ENCODE measurements around the gene ILK.
A peak's percentile ranks its signal among the peaks of the same experiment; 100 is the strongest.

Gene ILK

DNA sequence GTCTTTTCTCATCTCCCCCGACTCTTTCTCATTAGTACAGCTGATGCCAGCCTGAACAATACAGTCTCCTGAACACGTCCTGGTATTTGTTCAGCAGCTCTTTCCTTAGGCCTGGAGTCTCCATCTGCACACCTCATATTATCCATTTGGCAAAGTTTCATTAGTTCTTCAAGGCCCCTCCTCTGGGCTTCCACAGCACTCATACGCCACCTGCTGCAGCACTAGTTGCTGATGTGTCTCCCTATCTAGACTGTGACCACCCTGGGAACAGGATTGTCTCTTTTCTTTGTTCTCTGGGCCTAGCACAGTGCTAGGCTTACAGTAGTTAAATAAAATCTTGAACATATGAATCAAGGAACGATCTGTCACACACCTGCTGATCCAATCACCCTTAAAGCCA is 34.9 kb downstream of the ILK start:
- DNase-seq, result peak; percentile 8

DNA sequence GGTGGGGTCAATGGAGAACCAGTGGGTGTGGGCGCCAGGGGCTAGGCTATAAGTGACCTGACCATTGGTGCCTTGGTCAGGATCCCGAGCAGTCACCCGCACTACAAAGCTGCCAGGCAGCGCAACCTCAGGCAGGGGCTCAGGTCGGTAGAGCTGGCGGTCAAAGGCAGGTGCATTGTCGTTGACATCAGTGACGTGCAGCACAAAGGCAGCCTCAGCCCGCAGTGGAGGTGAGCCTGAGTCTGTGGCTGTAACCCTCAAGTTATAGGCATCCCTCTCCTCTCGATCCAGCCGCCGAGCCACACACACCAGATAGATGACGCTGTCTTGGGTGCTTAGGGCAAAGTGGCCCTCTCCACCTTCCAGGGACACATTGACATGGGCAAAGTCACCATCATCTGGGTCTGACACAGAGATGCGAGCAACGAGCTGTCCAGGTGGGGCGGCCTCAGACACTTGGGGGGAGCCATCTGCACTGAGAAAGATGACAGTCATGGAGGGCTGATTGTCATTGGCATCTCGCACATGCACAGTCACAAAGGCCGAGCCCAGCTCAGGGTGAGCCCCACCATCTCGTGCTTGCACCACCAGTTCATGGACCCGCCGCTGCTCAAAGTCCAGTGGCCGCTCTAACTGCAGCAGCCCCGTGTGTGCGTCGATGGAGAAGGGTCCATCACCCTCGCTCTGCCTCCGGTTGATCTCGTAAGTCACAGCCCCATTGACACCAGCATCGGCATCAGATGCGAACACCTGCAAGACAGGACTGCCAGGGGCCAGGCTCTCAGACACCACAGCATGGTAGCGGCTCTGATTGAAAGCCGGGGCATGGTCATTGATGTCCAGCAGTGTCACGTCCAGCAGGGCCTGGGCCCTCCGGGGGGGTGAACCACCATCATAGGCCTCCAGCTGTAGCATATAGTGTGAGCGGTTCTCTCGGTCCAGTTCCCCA is 36.7 kb downstream of the ILK start:
- DNase-seq, result no peak

DNA sequence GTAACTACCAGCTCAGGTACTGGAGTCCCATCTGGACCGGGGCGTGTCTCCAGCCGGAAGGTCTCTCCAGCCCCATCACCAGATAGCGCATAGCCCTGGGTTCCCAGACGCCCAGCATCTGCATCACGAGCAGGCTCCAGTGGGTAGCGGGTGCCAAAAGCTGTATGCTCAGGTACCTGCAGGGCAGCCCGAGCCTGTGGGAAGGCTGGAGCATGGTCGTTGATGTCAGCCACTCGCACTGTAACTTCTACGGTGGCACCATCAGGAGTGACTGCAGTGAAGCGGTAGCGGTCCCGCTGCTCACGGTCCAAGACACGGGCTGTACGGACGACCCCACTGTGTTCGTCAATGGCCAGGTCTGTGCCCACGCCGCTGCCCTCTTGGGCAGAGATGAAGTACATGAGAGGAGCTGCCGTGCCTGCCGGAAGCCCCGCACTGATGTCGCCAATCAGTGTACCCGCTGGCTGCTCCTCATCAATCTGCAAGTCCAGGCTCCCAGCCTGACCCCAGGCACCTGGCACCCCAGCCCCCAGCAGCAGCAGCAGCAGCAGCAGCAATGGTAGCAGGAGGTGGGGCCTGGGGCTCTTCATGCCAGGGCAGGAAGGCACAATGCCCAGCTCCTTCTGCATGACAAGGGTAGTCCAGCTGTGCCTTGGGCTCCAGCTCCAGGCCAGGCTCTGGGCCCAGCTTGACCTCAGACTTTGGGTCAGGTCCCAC is 37.6 kb downstream of the ILK start:
- DNase-seq, result no peak

DNA sequence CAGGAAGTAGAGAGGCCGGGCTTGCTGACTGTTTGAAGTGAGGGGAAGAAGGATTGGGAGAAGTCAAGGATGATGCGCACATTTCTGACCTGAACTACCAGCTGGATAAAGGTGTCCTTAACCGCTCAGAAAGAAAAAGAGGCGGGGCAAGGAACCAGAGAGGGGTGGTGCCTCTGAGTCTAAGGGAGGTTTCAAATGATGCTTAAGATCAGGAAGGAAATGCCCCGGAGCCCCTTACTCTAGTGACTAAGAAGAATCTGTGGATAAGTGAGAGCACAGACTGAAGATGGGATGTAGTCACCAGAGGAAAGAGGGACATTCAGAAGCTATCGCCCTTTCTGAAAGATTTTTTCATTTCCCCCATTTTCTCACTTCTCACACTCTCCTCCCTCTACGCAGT is 39.4 kb downstream of the ILK start:
- no peak for DNase-seq

DNA sequence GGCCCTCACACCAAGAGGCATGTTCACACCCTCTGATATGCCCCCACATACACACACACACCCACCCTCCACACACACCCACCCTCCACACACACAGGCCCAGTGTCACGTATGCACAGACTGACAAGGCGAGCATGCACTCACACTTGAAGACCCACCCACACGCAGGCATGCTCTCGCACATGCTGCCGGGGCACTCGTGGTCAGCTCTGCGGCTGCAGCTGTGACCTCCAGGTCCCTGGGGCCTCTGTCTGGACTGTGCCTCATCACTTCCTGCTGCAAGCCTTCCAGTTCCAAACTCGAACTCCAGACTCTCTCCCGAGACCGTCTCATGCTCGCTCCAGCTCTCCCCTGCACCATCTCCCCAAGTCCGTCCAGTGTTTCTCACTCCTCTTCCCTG is 42.5 kb downstream of the ILK start:
- no peak for DNase-seq

DNA sequence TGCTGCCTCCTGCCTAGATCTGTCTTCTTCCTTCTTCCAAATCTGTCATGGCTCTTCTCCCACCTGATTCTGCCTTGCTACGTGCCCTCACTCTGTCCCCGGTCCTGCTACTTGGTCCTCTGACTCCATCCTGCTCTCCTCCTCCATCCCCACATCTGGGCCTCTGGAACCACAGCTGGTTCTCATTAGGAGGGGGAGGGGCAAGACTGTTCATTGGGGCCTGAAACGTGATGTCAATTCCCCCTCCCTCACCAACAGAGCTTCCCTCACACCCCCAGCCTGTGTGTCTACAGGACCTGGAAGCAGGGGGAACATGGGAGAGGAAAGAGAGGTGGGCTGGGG is 43.0 kb downstream of the ILK start:
- no peak for DNase-seq

DNA sequence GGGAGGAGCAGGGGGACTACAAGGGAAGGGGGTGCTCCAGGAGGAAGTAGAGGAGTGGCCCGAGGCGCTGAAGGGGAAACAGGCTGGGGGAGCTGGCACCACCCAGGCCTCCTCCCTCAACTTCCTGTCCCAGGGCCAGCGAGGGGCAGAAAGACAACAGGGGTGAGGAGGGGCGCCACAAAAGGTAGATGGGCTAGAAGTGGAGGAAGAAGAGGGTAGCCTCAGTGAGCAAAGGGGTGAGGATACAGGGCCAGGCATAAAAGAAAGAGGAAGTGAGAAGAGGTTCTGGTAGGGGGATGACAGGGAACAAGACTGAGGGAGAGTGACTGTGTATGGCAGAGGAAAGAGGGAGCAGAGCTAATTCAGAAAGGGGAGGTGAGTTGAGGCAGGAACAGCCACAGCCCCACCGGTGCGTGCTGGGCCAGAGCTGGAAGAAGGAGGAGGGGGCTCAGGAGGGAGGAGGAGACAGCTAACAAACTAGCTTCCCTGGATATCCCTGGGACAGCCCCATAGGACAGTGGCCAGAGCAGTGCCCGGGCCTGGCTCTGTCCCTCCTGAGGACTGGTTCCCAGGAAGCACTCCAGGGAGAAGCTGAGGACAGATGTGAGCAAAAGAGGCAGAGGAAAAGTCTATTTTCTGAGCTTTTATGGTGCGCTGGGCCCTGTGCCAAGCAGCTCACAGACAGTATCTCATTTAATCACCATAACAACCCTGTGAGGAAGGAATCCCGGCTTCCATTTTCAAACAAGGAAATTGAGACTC is 43.5 kb downstream of the ILK start:
- no peak for DNase-seq

DNA sequence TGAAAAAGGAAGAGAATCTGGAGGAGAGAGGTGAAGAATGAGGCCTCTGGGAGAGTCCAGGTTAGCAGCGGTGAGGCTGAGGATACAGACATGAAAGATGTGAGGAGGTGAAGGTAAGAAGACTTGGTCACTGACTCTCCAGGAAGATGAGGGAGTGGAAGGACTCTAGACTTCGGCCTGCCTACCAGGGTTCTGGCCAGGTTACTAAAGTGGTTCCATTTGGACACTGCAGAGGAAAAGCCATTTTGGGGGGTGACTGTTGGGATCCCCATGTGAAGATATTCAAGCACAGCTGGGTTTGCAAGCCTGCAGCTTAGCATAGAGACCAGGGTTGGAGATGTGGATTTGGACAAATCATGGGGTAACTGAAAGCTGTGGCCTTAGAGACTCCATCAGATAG is 44.3 kb downstream of the ILK start:
- DNase-seq, result no peak

DNA sequence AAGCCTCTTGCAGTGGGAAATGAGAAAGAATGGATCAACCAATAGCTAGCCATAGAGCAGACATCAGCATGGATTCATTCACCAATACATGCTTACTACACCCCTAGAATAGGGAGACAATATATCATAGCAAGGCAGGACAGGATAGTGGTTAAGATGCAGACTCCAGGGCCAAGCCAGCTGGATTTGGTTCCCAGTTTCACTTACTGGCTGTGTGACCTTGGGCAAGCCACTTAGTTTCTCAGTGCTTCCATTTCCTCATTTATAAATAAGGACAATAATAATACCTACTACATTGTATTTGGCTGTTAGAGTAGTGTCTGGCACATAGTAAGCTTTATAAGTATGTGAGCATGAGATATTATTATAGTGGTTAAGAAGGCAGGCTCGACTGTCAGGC is 44.9 kb downstream of the ILK start:
- DNase-seq, result no peak

DNA sequence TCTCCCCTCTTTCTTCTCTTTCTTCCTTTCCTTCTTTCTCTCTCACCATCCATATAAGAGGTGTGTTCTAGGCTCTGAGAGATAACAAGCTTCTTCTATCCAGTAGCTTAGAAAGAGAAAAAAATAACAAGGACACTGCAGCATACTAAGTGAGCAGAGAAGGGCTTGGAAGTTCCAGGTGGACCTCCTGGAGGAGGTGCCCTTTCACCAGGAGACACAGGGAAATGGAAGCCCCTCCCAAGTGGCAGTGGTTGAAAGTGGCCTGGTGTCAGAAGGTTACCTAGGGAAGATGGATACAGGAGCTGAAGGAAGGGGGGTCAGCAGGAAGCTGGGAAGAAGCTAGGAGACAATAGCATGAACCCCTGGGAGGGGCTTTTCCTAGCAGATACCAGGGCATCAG is 46.5 kb downstream of the ILK start:
- no peak for DNase-seq

DNA sequence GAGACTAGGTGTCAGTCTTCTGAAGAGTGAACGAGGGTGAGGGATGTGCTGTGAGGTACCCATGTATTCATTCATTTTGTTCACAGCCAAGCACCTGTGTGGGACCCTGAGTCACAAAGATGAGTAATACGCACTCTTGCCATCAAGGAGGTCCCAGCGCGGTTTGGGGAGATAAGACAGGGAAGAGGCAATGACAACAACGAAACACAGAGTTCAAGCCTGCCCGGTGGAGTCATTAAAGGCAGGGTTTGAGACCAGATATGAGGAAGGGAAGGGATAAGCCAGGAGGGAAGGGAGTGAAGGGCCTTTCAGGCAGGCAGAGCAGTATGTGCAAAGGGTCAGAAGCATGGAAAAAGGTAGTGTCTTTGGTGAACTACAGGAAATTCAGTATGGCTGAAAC is 47.4 kb downstream of the ILK start:
- no peak for DNase-seq

DNA sequence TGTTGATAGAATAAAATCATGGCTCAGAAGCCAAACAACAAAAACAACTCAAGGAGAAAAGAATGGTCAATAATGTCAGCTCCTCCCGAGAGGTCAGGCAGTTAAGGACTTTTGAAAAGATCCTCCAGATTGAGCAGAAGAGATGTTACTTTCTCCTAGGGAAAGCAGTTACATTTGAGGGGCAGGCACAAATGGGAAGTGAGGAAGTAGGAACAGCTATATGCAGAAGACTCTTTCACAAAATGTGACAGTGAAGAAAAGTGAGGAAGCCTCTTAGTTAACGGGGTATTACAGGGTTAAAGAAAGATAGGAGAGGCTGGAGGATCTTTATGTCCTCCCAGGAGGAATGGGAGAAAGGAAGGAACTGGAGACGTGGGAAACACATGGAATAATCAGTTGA is 48.6 kb downstream of the ILK start:
- no peak for DNase-seq

DNA sequence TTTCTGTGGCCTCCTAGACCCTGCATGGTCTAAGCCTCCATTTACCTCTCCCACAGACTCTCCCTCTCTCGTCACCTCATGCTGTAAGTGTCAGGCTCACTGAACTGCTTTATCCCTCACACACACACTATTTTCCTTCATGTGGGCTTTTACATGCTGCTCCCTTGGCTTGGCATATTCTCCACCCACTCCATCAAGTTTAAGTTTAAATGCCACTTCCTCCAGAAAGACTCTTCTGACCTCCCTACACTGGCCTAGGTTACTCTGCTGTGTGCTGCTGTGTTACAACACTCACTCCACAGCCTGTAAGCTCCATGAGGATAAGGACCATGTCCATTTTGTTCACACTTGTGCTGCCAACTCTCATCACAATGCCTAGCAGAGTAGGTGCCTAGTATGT is 49.5 kb downstream of the ILK start:
- no peak for DNase-seq

DNA sequence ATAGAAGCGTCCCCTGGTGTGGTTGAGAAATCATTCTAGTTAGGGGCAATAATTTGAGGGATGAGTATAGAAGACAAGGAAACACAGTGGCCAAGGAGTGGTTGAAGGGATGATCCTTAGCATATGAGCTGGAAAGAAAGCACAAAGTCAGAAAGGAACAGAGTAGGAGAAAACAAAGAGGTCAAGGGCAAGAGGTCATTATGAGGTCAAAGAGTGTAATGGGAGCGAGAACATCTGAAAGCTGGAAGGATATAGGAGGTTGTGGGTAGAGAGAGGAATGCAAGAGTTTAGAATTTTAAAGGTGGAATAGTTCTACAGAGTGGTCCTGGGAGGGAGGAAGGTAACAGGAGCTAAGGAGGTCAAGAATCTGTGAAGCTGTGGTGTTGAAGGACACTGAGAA is 50.1 kb downstream of the ILK start:
- no peak for DNase-seq

DNA sequence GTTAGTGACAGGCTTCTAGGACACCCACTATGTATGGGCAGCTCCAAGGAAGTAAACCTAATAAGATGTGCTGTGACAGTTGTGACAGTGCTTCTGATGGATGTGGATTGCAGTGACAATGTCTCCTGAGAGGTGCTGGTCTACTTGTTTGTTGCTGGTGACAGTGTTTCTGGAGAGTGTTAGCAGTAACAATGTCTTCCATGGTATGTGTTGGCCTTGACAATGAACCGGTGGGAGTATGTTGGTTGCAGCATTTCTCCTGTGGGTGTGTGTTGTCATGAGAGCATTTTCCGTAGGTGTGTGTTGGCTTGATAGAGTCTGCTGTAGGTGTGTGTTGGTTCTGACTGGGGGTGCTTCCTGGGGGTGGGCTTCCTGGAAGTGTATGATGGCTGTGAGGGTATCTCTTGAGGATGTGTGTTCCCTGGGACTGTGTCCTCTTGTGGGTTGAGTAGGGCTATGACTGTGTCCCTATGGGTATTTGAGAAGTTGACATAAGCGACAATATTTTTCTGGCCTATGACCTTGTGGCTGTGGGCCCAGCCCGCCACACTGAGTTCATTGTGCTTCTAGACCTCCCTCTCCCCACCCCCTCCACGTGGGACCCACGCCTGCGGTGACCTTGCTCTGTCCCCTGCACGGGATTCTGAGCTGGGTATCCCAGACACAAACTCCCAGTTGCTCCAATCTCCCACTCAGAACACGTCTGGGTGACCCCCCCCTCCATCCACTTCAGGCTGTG is 50.9 kb downstream of the ILK start:
- DNase-seq, result no peak

DNA sequence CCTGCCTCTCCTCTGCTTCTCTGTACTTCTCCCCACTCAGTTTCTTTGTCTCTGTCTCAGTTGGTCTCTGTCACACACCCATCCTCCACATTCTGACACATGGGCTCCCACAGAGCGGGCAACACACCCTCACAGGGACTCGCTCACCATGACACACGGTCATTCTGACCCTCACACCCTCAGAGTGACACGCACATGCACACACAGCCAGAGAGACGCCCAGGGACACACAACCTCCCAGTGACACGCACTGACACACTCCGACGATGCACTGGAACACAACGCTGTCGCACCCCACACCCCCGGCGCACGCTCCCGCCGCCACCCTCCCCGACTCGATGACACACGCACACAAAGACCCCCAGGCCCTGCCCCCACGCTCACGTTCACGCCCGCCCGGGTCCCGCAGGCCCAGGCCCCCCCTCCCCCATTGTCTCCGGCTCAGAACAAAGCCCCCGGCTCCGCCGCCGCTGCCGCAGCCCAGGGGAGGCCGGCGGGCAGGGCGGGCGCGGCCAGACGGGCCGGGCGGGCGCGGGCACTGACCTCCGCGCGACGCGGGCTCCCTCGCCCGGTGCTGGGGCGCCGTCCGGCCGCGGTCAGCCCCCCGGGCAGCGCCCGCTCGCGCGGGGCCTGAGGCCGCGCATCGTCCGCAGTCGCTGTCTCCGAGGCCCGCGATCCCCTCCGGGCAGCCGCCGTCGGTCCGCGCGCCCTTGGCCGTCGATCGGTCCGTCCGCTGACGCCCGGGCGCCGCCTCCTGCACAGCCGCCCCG is 51.6 kb downstream of the ILK start:
- DNase-seq, result no peak

DNA sequence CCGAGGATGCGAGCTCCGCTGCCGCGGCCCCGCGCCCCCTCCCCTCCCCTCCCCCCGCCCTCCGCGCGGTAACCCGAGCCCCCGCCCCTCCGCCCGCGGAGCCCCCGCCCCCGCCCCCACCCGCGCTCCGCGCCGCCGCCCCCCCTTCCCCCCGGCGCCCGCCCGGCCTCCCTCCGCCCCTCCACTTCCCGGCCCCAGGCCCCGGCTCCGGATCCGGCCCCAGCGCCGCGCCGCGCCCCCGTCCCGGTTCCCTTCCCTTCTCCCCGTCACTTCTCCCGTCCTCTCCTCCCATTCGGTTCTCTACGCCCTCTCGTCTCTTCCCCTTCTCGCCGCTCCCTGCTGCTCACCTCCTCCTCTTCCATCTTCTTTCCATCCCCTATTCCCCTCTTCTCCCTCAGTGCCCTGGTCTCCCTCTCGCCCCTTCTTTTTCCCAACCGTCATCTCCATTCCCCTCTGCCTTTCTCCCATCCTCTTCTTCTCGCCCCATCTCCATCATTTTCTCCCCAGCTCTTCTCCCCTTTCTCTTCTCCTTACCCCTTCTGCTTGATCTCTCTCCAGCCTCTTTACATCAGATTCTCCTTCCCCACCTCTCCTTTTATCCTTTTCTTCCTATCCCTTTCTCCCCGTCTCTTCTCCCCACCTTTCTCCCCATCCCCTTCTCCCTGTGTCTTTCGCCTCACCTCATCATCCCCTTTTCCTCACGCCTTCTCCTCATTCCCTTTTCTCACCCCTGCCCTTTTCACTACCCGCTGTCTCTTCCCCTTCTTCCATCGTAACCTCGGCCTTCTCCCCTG is 52.4 kb downstream of the ILK start, which contains the start of gene DCHS1:
TSS of gene DCHS1 (minus strand) at position 20 of the 794 bp plus-strand sequence. CDS start 14,196 bp downstream, outside the sequence.
- no peak for DNase-seq

DNA sequence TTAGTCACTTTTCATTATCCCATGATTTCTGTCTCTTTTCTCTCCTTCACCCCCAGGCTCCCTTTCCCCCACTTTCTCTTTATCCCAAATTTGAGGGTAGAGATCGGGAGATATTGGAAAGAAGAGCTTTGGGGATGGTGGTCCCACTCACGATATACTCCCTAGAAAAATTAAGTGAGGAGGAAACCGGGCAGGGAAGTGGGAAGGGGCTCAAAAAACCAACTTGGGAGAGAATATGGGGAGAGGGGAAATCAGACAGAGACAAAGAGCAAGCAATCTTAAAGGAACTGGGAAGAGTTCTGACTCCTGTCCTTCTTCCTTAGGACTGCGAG is 53.0 kb downstream of the ILK start:
- DNase-seq, result no peak

DNA sequence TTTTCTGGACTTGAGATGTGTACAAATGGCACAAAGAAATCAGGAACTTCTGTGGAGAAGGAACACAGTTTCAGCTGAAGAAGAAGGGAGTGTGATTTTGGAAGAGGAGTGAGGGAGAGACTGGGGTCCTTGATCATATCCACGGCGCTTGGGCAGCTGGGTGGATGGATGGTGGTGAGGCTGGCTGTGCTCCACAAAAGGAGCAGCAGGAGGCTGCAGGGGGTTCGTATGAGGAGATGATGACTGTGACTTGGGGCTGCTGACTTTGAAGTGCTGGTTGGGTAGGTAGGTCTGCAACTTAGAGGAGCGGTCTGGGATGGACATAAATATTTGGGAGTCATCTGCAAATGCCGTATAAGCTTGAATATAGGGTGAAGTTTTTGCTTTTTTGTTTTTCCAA is 53.4 kb downstream of the ILK start:
- no peak for DNase-seq

DNA sequence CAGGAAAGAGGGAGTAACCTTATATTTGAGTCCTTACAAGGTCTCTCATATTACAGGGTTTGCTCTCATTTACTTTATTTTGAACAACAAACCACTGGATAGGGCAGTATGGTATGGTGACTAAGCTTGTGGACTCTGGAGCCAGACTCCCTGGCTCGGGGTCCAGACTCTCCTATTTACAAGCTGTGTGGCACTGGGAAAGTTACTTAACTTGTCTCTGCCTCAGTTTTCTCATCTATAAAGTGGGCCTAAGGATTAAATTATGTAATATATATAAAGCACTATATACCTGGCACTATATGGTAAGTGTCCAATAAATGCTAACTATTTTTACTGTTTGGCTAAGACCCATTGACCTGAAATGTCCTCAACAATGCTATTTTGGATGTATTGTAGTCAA is 53.8 kb downstream of the ILK start:
- no peak for DNase-seq

DNA sequence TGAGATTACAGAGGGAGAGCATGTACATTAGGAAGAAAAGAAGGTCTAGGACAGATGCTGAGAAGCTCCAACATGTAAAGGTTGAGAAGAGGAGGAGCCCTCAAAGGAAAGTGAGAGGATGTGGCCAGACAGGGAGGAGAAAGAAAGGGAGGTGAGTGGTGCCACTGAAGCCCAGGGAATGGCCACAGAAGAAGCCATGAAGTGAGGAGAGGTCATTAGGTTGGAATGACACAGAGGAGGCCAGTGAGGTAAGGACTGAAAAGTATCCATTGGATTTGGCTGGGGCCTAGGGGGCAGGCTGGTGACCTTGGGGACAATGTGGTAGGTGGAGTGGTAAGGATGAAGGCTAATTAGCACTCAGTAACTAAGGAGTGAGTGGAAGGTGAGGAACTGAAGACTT is 55.1 kb downstream of the ILK start:
- DNase-seq, result no peak

All from NCI-H2171 treated with DMSO at 0.1 percent for 48 hours (cell line).